HepG2 (cell line): ENCODE data around the gene ABL2. TPM values are rescaled to one million over a fixed set of nuclear protein-coding genes. Genes with fewer than 3 reads are reported as not detected.

Experiments
- ATAC-seq: fragments of 200-7000 bp; cut with Tn5 transposase; 3 replicates; pipeline ENCODE4 v1.9.1; 2020; ENCODE audit warnings: mild to moderate bottlenecking, moderate library complexity
- BruUV-seq: library from RNA; stranded (reverse); fragments of 400-500 nt; replicated peaks from 2 replicates; lab custom pipeline; 2021; lab: Mats Ljungman, UMichigan
- CTCF ChIA-PET: fragments of 300-600 bp; formaldehyde crosslinking; extraction: SDS; loops from one replicate; lab custom pipeline; 2021; ENCODE audit warnings: low total read pairs, inconsistent platforms, low intra/inter-chr PET ratio; lab: Yijun Ruan, JAX
- POLR2A ChIA-PET: fragments of 350-600 bp; sonication (Branson Sonifier 250); formaldehyde crosslinking; loops from one replicate; lab custom pipeline; 2020; ENCODE audit warnings: antibody characterized with exemption, inconsistent platforms; lab: Yijun Ruan, JAX
- DNase-seq: peaks from one replicate; pipeline ENCODE4 v3.0.0-alpha.2; 2015; ENCODE audit warnings: low spot score
- FAIRE-seq: peaks from 3 replicates; lab custom pipeline; 2011; peaks lifted over from hg19 to GRCh38; lab: Jason Lieb, UNC
- H2AFZ ChIP-seq: one replicate; pipeline ENCODE4 v1.6.1; 2011; ENCODE audit warnings: low read length, inconsistent platforms
- H3K27ac ChIP-seq: fragments of 300-600 bp; 3 replicates; pipeline ENCODE4 v1.8.0; 2011; ENCODE audit warnings: mixed run types, mild to moderate bottlenecking, mixed read lengths, low read length, inconsistent platforms; ENCODE audit not compliant: insufficient read depth; ENCODE audit errors: extremely low read length
- H3K27me3 ChIP-seq, 2 experiments: fragments of 200-600 bp in 1 of 2; 2 replicates in 1 of 2; 3 replicates in 1 of 2; pipeline versions ENCODE4 v1.6.0 to v1.8.0; 2011; ENCODE audit warnings: low read length in 2 of 2, mild to moderate bottlenecking in 2 of 2, moderate library complexity in 2 of 2, inconsistent platforms in 1 of 2; ENCODE audit not compliant: insufficient read depth in 2 of 2, control insufficient read depth in 1 of 2
- H3K36me3 ChIP-seq, 2 experiments: fragments of 200-600 bp in 1 of 2; replicated peaks in 1 of 2; 2 replicates in 1 of 2; 3 replicates in 1 of 2; pipeline versions ENCODE4 v1.5.1 to v1.8.0; 2011; ENCODE audit warnings: low read length in 2 of 2, inconsistent platforms in 1 of 2; ENCODE audit not compliant: insufficient read depth in 2 of 2, control insufficient read depth in 1 of 2
- H3K4me1 ChIP-seq: 2 replicates; pipeline ENCODE4 v1.5.1; 2012; ENCODE audit warnings: low read length, inconsistent platforms; ENCODE audit not compliant: insufficient read depth
- H3K4me2 ChIP-seq: 2 replicates; pipeline ENCODE4 v1.6.0; 2011; ENCODE audit warnings: low read depth, low read length, inconsistent platforms
- H3K4me3 ChIP-seq, 3 experiments: fragments of 200-600 bp in 1 of 3; sonication (generic), shearing (Covaris generic) in 1 of 3; replicated peaks in 1 of 3; 2 replicates each; pipeline ENCODE4 v1.5.1; 2011 to 2016; ENCODE audit warnings: low read length in 3 of 3, inconsistent platforms in 2 of 3, low read depth in 2 of 3, mild to moderate bottlenecking in 2 of 3, control low read depth in 1 of 3, mixed read lengths in 1 of 3; ENCODE audit not compliant: insufficient read depth in 1 of 3
- H3K79me2 ChIP-seq: one replicate; pipeline ENCODE4 v1.6.1; 2011; ENCODE audit warnings: low read length, inconsistent platforms; ENCODE audit not compliant: insufficient read depth
- H3K9ac ChIP-seq: 2 replicates; pipeline ENCODE4 v1.6.0; 2011; ENCODE audit warnings: mild to moderate bottlenecking, low read depth, low read length, inconsistent platforms; ENCODE audit not compliant: insufficient read depth
- H3K9me3 ChIP-seq: 2 replicates; pipeline ENCODE4 v1.5.1; 2012; ENCODE audit warnings: mild to moderate bottlenecking, low read length
- H4K20me1 ChIP-seq: 2 replicates; pipeline ENCODE4 v1.6.0; 2011; ENCODE audit warnings: inconsistent platforms, mild to moderate bottlenecking, low read length, moderate library complexity; ENCODE audit not compliant: insufficient read depth
- CTCF ChIP-seq: sonication (generic); formaldehyde crosslinking; IDR thresholded peaks from 2 replicates; pipeline ENCODE4 v1.5.0; 2020; ENCODE audit warnings: mild to moderate bottlenecking, missing genetic modification reagents, moderate library complexity
- DPF2 ChIP-seq: sonication (generic); formaldehyde crosslinking; IDR thresholded peaks from 2 replicates; pipeline ENCODE4 v1.4.0; 2020; ENCODE audit warnings: mild to moderate bottlenecking, low read depth, missing genetic modification reagents, borderline replicate concordance
- HMGXB4 ChIP-seq, 2 experiments: sonication (generic) in 1 of 2; formaldehyde crosslinking in 1 of 2; IDR thresholded peaks; 2 replicates each; pipeline versions ENCODE4 v1.4.0 to v1.6.1; 2018 to 2020; ENCODE audit warnings: missing genetic modification reagents in 2 of 2, borderline replicate concordance in 1 of 2, low read depth in 1 of 2, mild to moderate bottlenecking in 1 of 2, missing biosample characterization in 1 of 2
- MAFF ChIP-seq: IDR thresholded peaks from 2 replicates; pipeline ENCODE4 v1.6.1; 2011; ENCODE audit warnings: low read depth, low read length, improper control_type of control experiment
- NR2C2 ChIP-seq: sonication (generic); formaldehyde crosslinking; IDR thresholded peaks from 2 replicates; pipeline ENCODE4 v1.4.0; 2020; ENCODE audit warnings: missing genetic modification reagents, mild to moderate bottlenecking, moderate library complexity, borderline replicate concordance
- RAD21 ChIP-seq: fragments of 450-650 bp; formaldehyde crosslinking; IDR thresholded peaks from 2 replicates; pipeline ENCODE4 v1.5.0; 2020; ENCODE audit warnings: mild to moderate bottlenecking
- RXRA ChIP-seq: sonication (generic); formaldehyde crosslinking; IDR thresholded peaks from 2 replicates; pipeline ENCODE4 v1.5.1; 2020; ENCODE audit warnings: missing genetic modification reagents
- SMC3 ChIP-seq: IDR thresholded peaks from 2 replicates; pipeline ENCODE4 v1.6.1; 2011; ENCODE audit warnings: low read length, improper control_type of control experiment
- STAG1 ChIP-seq: sonication (generic); formaldehyde crosslinking; IDR thresholded peaks from 2 replicates; pipeline ENCODE4 v1.4.0; 2020; ENCODE audit warnings: missing genetic modification reagents
- ZNF224 ChIP-seq: sonication (generic); formaldehyde crosslinking; IDR thresholded peaks from 2 replicates; pipeline ENCODE4 v1.5.0; 2020; ENCODE audit warnings: mild to moderate bottlenecking, missing genetic modification reagents
- WGBS: methylation state at CpG from one replicate; pipeline ENCODE4 v1.1.6; 2017; ENCODE audit warnings: low lambda C conversion rate; 5-methylcytosine and 5-hydroxymethylcytosine counted together
- in situ Hi-C: cut with HindIII; loops from 2 replicates; pipeline ENCODE4 v1.10.0; 2017; ENCODE audit warnings: low pct_unique_long_range_greater_than_20kb; ENCODE audit not compliant: extremely low pct_ligation_motif_present
- intact Hi-C: fragments of 100-400 bp; cut with micrococcal nuclease; formaldehyde crosslinking; loops from one replicate; pipeline ENCODE4 v1.10.0; 2022; ENCODE audit not compliant: unreplicated experiment
- polyA plus RNA-seq, 8 experiments: library from polyadenylated mRNA; depleted of rRNA in 3 of 8; stranded (reverse) in 7 of 8; unstranded in 1 of 8; fragments of >200 nt; fragmentation: Illumina TruSeq in 4 of 8; extraction: Trizol in 4 of 8; gene quantifications; 2 replicates each; pipeline versions ENCODE4 v1.2.1 to v1.2.3, GENCODE V29; 2011 to 2016; ENCODE audit warnings: low read depth in 4 of 8, missing spikeins in 1 of 8, mixed read lengths in 1 of 8; ENCODE audit not compliant: insufficient read depth in 1 of 8
- total RNA-seq, 5 experiments: library from RNA; depleted of rRNA; stranded (reverse); fragments of >200 nt; fragmentation: Illumina TruSeq; extraction: Trizol; gene quantifications; 2 replicates each; pipeline ENCODE4 v1.2.3, GENCODE V29; 2016; ENCODE audit warnings: low read depth in 1 of 5

ABL2 gene
- total and polyA plus RNA-seq, 2 of the 13 experiments (the other 11 are each of a cell fraction or from before 2014, with no cell fraction given): 5.8 to 6.0 TPM

- ATAC-seq: peak; percentile 48
- H3K27ac ChIP-seq: no peak overlapping the region
- CTCF ChIA-PET: interaction anchor here (1.2 to 2.3 kb wide), 2 partner anchors 42 to 72 kb away, joined by 3 to 30 read pairs; no protein-coding TSS in a partner anchor
- DNase-seq: peak; percentile 25
- no peaks in the 10 kb centered on the region for H3K27me3 ChIP-seq
- in situ Hi-C loops: loop anchor here (5.0 to 10.0 kb wide), 2 partner anchors 76 to 173 kb away; partner anchors contain the start of gene SOAT1
- no peaks in the 10 kb centered on the region for H4K20me1 ChIP-seq
- peaks cover 5 to 51% of the 10 kb centered on the region in 2 experiments for H3K36me3 ChIP-seq
- no TSS peak for BruUV-seq
- POLR2A ChIA-PET: no interaction called here
- no peak overlapping the region for H3K9ac ChIP-seq
- H3K4me2 ChIP-seq: no peak overlapping the region
- no peak overlapping the region for H3K4me3 ChIP-seq
- no peak overlapping the region for H2AFZ ChIP-seq
- TF ChIP-seq RXRA (no peak), ZNF224 (CRISPR knock-in tag) (no peak), HMGXB4 (CRISPR knock-in tag; IDR thresholded peaks at IDR 0.05; ENCODE audit: borderline replicate concordance in 1 of 2, low read depth in 1 of 2) (no peak), MAFF (no peak), STAG1 (CRISPR knock-in tag) (peak; percentile 77), SMC3 (peak; percentile 84), NR2C2 (CRISPR knock-in tag) (0 out of 2 replicates have a peak, but pooled peaks have one; percentile 22), DPF2 (CRISPR knock-in tag) (no peak), CTCF (CRISPR knock-in tag) (peak; percentile 62), RAD21 (peak; percentile 55)
- H3K4me1 ChIP-seq: no peaks in the 10 kb centered on the region
- intact Hi-C loops: loop anchor here (1.0 to 5.0 kb wide), 3 partner anchors 44 to 171 kb away; no protein-coding TSS in a partner anchor
- H3K9me3 ChIP-seq: no peaks in the 10 kb centered on the region
- FAIRE-seq: peak; percentile 34
- H3K79me2 ChIP-seq: no peaks in the 10 kb centered on the region
- 86% methylated on average over 7 of the region's 7 CpGs for WGBS
Observed at GRCh38 chr1:179121159-179121938, 108.1 kb downstream of the ABL2 start.
